Gastrocnemius medialis (tissue), 4 donors: ENCODE data around the gene PRSS21.

Experiments used
- CTCF ChIP-seq, 5 experiments: fragments of 450-650 bp in 3 of 5; fragments of 200-600 bp in 2 of 5; sonication (generic) in 2 of 5; IDR thresholded peaks in 4 of 5; conservative IDR thresholded peaks in 1 of 5; 1 replicate in 4 of 5; 2 replicates in 1 of 5; pipeline ENCODE4 v1.5.1; 2016 to 2019; ENCODE audit warnings: antibody characterized with exemption in 5 of 5, mild to moderate bottlenecking in 3 of 5, moderate library complexity in 3 of 5
- POLR2A ChIP-seq, 2 donors: fragments of 450-650 bp; IDR thresholded peaks; one replicate each; pipeline ENCODE4 v1.6.1; 2017; ENCODE audit warnings: antibody characterized with exemption in 2 of 2, mild to moderate bottlenecking in 2 of 2, moderate library complexity in 2 of 2

GRCh38 chr16:2776500-2777139 lies 40.4 kb upstream of the PRSS21 start:
- no peak for TF ChIP-seq CTCF (IDR thresholded peaks at IDR 0.05 in 4 of 5, conservative IDR thresholded peaks at IDR 0.05 in 1 of 5)
- TF ChIP-seq POLR2A (IDR thresholded peaks at IDR 0.05) = no peak
